ENCODE measurements around the gene MOK. TPM values are rescaled to one million over a fixed set of nuclear protein-coding genes. Genes with fewer than 3 reads are reported as not detected.

MOK gene
- total RNA-seq, 1 donor from 2014 or later = 6.3 TPM

GRCh38 chr14:102320671-102321455 is 15.9 kb upstream of the MOK start:
- Histone ChIP-seq H3K4me1 (peaks cover 20% of the 10 kb centered on the region), H3K9me3 (no peaks in the 10 kb centered on the region), H3K27ac (peak overlapping the region; percentile 95), H3K36me3 (peaks cover 1% of the 10 kb centered on the region), H3K27me3 (no peaks in the 10 kb centered on the region), H3K4me3 (peak overlapping the region; percentile 77)
- DNase-seq (no peak), ATAC-seq (no peak)
- TF ChIP-seq CTCF (IDR thresholded peaks at IDR 0.05) = no peak
- intact Hi-C loops (cut with DNase I) = no loop called here

- DNase-seq (peak; percentile 78), ATAC-seq (peak; percentile 22)
- Histone ChIP-seq H3K9me3 (no peaks in the 10 kb centered on the region), H3K27ac (peak overlapping the region; percentile 95), H3K27me3 (no peaks in the 10 kb centered on the region), H3K4me3 (peak overlapping the region; percentile 77), H3K36me3 (no peaks in the 10 kb centered on the region), H3K4me1 (peaks cover 21% of the 10 kb centered on the region)
- TF ChIP-seq CTCF (IDR thresholded peaks at IDR 0.05) = no peak
- intact Hi-C loops (cut with DNase I) = no loop called here
Observed at GRCh38 chr14:102320033-102320660, 15.2 kb upstream of the MOK start.

- H3K36me3 ChIP-seq = no peaks in the 10 kb centered on the region
- DNase-seq (peak; percentile 97), ATAC-seq (peak; percentile 83)
- H3K4me3 ChIP-seq = peak within 1 kb of the TSS; percentile 77
- intact Hi-C loops (cut with DNase I) = no loop called here
- no peak for TF ChIP-seq CTCF (IDR thresholded peaks at IDR 0.05)
- H3K27ac ChIP-seq = peak within 1 kb of the TSS; percentile 95
- H3K9me3 ChIP-seq = no peaks in the 10 kb centered on the region
- no peaks in the 10 kb centered on the region for H3K27me3 ChIP-seq
- peaks cover 21% of the 10 kb centered on the region for H3K4me1 ChIP-seq
Observed at GRCh38 chr14:102319351-102320032, 14.5 kb upstream of the MOK start, which contains the start of gene ZNF839. Gene ZNF839 (plus strand): TSS chr14:102319746. CDS start chr14:102319766, 20 bp downstream.

GRCh38 chr14:102318781-102319276 is 13.9 kb upstream of the MOK start:
- intact Hi-C loops (cut with DNase I) = no loop called here
- DNase-seq (no peak), ATAC-seq (no peak)
- H3K4me1 ChIP-seq = peaks cover 21% of the 10 kb centered on the region
- peak overlapping the region; percentile 77 for H3K4me3 ChIP-seq
- no peak for TF ChIP-seq CTCF (IDR thresholded peaks at IDR 0.05)
- no peaks in the 10 kb centered on the region for H3K27me3 ChIP-seq
- H3K27ac ChIP-seq = peak overlapping the region; percentile 95
- H3K36me3 ChIP-seq = no peaks in the 10 kb centered on the region
- no peaks in the 10 kb centered on the region for H3K9me3 ChIP-seq

GRCh38 chr14:102317564-102318248 is 12.7 kb upstream of the MOK start:
- H3K4me1 ChIP-seq = peaks cover 21% of the 10 kb centered on the region
- peak; percentile 10 for TF ChIP-seq CTCF (IDR thresholded peaks at IDR 0.05)
- intact Hi-C loops (cut with DNase I) = no loop called here
- no peak for ATAC-seq
- no peaks in the 10 kb centered on the region for H3K27me3 ChIP-seq
- no peaks in the 10 kb centered on the region for H3K36me3 ChIP-seq
- peak overlapping the region; percentile 64 for H3K27ac ChIP-seq
- no peaks in the 10 kb centered on the region for H3K9me3 ChIP-seq
- DNase-seq = no peak
- H3K4me3 ChIP-seq = peak overlapping the region; percentile 56
